Measurements from ENCODE around the gene C19orf73.

The C19orf73 gene, protein sequence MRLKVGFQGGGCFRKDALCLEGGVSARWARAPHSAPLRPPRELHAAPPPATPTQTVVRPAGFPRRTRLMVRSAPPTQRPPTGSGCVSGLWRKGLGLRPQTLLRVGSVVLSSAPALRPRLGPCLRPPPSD

DNA sequence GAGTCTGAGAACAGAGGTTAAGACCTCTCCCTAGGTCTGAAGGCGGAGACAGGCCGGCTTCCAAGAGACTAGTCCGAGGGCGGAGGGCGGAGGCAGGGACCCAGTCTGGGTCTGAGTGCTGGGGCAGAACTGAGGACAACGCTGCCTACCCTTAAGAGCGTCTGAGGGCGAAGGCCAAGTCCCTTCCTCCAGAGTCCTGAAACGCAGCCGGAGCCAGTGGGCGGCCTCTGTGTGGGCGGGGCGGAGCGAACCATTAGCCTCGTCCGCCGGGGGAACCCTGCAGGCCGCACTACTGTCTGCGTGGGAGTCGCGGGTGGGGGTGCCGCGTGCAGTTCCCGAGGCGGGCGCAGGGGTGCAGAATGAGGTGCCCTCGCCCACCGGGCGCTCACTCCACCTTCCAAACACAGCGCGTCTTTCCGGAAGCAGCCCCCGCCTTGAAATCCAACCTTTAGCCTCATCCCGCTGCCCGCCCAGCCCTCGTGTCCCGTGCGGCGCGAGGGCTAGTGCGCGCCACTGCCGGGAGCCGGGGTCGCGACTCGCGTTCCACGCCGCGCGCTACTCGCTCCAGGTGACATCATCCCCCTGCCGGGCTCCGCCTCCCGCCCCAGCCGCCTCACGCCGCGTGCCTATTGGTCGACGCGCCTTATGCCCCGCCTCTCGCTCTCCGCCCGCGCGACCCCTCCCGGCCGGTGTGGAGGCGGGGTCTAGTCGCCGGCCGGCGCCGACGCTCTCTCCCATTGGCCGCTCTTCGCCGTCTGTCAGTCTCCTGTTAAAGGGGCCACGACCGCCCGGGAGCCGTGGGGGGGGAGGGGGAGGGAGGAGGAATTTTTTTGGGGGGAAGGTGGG is at the start of gene C19orf73:
Gene C19orf73, minus strand, starts transcription at position 579 of the 846 bp plus-strand sequence. Its CDS starts 121 bp downstream, at position 458.
- DNase-seq (ENCODE audit: low spot score): peak; percentile 94

DNA sequence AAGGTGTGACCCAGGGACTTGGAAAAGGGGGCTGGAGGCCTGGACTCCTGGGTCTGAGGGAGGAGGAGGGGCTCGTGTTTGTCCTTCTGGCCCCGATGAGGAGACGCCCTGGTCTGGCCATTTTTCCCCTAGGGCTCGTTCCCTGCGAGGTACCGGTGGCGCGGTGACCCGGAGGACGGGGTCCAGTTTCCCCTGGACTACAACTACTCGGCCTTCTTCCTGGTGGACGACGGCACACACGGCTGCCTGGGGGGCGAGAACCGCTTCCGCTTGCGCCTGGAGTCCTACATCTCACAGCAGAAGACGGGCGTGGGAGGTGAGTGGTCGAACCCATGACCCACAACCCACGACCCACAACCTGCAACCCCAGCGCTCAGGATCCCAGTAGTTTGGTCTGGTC is 49.5 kb upstream of the C19orf73 start:
- no peak for DNase-seq (ENCODE audit: low spot score)

DNA sequence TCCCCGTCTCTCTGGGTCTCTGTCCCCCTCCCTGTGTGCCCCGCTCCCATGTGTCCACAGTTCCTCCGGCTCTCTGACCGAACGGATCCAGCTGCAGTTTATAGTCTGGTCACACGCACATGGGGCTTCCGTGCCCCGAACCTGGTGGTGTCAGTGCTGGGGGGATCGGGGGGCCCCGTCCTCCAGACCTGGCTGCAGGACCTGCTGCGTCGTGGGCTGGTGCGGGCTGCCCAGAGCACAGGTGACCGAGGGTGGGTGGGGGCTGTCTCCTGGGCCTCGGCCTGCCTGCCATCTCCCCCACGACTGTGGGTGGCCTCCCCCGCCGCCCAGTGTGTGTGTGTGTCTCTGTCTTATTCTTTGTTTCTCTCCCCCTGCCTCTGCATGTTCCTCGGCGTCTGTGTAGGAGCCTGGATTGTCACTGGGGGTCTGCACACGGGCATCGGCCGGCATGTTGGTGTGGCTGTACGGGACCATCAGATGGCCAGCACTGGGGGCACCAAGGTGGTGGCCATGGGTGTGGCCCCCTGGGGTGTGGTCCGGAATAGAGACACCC is 49.0 kb upstream of the C19orf73 start:
- no peak for DNase-seq (ENCODE audit: low spot score)

DNA sequence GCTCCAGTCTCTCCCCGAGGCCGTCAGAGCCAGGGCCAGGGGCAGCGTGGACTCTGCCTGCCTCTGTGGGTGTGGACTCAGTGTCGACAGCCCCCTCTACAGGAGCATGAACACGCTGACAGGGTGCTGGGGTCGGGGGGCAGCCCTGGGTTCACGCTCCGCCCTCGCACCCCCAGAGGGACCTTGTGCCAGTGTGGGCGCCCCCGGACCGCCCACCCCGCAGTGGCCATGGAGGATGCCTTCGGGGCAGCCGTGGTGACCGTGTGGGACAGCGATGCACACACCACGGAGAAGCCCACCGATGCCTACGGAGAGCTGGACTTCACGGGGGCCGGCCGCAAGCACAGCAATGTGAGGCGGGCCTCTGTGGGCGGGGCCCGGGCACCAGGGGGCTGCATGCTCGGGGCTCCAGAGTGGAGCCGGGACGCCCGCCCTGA is 46.9 kb upstream of the C19orf73 start:
- no peak for DNase-seq (ENCODE audit: low spot score)

DNA sequence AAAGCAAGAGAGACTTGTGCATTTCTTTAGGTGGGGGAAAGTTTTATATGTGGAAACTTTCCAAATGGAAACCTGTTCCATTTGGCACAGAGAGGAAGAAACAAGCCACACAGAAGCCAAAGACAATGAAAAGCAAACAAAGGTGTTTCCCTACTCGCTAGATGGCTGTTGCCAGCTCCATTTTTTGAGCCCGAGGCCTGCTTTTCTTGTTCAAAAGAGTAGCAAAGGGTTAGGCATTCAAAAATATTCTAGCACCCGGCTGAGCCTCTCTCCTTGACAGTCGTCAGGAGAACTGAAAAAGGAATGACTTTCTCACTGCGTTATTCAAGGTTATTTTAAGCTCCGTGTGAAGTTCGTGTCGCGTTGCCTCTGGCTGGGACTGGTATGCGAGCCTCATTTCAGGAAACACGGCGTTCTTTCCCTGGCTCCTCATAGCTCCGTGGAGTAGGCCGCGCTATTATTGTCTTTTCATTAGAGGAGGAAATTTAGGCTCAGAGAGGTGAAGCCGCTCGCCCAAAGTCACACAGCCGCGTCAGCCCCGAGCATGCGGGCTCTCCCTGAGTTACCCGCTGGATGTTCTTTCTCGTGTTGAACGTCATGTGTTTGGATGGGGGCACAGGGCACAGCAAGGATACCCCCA is 46.3 kb upstream of the C19orf73 start:
- no peak for DNase-seq (ENCODE audit: low spot score)

DNA sequence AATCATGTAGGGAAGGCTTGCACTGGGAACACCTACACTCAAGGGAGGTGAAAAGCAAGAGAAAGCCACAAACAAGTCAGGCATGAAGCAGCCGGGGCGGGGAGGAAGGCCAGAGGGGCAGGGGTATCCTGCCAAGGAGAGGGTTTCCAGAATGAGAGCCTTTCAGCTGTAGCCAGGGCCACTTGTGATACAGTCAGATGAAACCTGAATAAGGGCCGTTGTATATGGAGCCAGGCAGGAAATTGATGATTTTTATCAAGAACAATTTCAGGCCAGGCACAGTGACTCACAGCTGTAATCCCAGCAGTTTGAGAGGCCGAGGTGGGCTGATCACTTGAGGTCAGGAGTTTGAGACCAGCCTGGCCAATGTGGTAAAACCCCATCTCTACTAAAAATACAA is 43.0 kb upstream of the C19orf73 start:
- DNase-seq (ENCODE audit: low spot score): no peak

DNA sequence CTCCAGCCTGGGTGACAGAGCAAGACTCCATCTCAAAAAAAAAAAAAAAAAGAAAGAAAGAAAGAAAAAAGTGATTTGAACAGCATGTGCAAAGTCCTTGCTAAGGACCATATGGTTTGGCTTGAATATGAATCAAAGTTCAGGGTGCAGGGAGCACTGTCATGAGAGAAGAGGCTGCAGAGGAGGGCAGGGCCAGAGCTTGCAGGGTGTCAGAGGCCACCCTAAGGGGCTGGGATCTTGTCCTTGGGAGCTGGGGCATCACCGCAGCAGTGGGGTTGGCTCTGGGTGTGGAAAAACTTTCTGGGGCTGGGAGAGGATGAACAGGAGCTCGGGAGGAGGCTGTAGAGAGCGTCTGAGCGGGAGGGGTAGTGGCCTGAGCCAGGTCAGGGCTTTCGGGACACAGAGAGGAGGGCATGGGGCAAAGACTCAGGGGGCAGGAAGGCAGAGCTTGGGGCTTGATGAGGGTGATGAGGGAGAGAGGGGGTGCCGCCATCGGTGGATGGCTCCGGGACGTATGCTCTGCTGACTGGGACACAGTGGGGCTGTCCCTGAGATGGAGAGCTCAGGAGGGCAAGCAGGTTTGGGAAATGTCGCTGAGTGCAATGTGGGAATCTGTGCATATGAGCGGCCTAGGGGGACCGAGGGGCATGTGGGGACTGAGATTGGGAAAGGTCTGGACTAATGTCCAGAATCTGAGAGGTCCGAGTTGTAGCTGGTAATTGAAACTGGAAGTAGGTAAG is 41.7 kb upstream of the C19orf73 start:
- no peak for DNase-seq (ENCODE audit: low spot score)

DNA sequence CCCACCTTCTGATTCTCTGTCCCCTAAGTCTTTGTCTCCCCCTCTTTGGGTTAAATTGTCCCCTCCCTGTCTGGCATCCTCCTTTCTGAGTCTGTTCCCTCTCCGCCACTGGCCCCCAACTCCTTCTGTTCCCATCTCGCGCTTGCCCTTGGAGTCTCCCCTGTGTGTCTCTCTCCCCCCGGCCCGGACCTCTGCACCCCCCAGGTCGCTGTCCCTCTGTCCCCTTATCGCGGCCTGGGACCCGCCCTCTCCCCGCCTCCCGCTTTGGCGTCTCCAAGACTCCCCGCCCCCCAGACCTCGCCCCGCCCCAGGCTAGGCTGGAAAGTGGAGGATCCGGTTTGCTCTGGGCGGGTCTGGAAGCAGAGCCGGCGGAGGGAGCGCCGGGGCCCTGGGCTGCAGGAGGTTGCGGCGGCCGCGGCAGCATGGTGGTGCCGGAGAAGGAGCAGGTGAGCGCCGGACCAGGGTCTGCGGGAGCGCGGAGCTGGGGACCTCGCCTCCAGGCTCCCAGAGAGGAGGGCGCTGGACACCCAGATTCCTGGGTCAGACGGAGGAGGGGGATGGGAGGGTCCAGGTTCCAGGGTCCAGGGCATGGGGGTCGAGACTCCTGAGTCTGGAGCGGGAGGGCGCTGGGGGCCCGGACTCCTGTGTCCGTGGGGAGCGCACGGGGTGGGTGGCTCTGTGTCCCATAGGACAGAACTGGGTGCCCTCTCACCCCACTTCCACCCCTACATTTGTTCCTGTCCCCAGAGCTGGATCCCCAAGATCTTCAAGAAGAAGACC is 38.7 kb upstream of the C19orf73 start, which contains the start of gene TRPM4:
Gene TRPM4, plus strand, starts transcription at position 348 of the 780 bp plus-strand sequence. Its CDS starts 75 bp downstream, at position 423.
- peak; percentile 25 for DNase-seq (ENCODE audit: low spot score)

DNA sequence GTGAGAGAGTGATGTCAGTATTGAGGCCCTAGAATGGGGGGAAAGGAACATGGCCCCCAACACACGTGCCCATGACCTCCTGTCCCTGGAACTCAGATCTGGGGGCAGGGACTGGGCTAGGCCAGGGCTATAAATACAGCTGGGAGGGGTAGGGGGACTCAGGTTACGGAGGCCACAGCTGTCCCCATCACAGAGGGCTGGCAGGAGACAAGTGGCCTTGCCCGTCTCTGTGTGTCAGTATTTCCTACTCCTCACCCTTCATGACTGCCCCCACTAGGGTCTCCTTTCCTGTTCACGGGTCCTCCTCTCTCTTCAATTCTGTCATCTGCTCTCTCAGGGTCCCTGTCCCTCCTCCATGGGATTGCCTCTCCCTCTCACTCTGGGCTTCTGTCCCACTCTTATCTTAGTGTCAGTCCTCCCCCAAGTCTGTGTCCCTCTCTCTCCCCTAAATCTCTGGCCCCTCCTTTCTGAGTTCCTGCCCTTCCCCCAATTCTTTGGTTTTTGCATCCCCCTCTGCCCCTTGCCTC is 36.9 kb upstream of the C19orf73 start:
- no peak for DNase-seq (ENCODE audit: low spot score)

DNA sequence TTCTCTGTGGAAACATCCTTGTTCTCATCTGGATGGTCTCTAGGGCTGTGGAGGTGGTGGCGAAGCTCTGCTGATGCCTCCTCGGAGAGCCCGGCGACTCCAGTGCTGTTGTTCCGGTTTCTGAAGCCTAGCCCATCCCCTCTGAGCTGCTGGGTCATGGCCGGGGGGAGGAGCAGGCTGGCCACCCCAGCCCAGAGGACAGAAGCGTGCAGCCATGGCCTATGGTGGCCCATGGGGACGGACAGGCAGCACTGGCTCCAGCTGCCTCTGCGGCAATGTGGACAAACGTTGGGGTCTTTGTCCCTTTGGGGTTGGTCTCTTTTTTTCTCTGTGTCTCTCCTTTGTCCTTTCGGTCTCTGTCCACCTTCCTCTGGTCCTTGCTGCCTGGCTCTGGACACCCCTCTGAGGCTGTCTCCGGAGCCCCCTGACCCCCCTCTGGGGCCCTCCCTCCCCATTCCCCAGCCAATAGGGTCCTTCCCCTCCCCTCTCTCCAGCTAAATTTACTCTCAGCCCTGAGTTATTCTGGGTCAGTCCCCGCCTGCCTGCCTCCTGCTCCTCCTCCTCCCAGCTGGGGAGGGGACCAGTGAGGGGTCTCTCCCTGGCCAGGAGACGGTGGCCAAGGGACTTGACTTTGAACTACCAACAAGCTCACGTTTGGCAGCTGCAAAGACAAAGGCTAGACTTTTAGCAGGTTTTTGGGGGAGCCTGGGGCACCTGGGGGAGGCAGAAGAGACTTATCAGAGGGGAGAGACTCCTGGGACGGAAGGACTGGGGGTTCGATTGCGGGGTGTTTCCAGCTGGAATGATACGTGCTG is 36.3 kb upstream of the C19orf73 start, which contains the start of gene HRC:
Gene HRC, minus strand, starts transcription at position 392 of the 815 bp plus-strand sequence. Its CDS starts 159 bp downstream, at position 233.
- DNase-seq (ENCODE audit: low spot score): no peak

DNA sequence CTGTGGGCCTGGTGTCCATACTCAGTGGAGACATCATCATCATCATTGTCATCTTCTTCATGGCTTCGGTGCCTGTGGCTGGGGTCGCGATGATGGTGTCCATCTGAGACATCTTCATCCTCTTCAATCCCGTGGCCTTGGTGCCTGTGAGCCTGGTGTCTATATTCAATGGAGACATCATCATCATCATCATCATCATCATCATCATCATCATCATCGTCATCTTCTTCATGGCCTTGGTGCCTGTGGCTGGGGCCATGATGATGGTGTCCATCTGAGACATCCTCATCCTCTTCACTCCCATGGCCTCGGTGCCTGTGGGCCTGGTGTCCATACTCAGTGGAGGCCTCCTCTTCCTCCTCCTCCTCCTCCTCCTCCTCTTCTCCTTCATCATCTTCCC is 35.3 kb upstream of the C19orf73 start:
- no peak for DNase-seq (ENCODE audit: low spot score)

DNA sequence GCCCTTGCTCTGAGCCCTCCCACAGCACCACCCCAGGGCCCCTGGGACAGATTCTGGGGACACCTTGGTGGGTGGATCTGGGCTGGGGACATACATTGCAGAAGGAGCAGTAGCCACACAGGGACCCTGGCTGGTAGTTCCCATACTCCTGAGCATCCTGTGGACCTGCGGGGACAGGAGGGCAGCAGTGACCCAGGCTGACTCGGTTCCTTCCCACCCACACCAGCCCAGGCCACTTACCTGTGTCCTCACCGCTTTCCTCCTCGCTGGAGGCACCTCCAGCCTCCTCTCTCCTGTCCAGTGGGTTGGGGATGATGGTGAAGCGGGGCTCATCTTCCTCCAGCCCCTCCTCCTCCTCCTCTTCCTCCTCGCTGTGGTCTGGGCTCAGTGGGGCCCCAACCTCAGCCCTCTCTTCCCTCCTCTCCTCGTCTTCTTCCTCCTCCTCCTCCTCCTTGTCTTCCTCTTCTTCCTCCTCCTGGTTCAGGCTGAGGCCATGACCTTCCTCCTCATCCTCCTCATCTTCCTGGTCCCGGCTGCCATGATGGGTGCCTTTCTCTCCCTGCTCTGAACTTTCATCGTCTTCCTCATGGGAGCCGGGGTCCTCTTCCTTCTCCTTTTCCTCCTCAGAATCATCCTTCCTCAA is 34.3 kb upstream of the C19orf73 start:
- DNase-seq (ENCODE audit: low spot score): no peak

DNA sequence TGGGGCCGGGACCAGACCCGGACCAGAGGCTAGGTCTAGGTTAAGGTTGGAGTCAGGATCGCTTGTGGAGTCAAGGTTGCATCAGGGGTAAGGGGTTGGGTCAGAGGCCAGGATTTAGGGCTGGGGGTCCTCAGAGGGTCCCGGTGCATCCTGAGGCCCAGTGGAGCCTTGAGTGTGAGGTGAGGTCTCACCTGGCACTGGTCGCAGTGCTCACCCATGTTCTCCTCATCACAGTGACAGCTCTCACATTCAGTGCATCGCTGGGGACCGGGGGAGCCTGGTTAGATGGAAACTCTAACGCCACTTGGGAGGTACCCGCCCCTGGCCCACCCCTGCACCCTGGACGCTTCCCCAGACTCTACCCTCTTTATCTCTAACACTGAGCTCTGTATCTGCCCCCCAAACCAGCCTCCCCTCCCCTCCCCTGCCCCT is 33.2 kb upstream of the C19orf73 start:
- no peak for DNase-seq (ENCODE audit: low spot score)

DNA sequence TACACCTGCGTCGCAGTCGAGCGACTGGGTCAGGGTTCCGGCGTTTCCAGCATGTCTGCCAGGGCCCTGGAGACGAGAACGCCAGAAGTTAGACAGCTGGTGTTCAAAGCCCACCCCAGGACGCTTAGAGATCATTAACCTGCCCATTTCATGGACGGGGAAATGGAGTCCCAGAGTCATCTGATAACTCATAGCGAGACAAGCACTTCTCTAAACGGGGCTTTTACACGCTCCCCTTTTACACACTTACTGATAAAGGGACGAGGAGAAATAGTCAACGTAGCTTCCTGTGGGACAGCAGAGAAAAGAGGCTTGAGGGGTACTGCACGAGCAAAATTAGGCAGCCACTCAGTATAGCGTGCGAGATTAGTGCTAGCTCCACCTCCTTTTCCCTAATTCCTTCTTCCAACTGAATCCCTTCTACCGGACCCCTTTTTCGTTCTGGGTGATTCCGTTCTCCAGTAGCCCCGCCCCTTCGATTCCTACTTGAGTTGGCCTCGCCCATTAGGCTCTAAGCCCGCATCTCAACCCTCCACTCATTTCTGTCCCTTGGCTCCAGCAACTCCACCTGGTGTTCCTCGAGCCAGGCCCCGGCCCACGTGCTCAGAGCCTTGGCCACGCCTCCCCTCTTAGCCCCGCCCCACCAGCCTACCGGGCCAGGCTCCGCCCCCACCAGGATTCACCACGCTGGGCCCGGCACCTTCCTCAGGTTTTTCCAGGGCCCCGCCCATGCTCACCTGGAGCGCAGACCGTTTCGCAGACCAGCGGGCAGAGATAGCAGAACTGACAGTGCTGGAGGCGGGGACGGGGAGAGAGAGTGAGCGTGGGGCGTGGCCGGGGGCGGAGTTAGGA is 32.5 kb upstream of the C19orf73 start:
- peak; percentile 46 for DNase-seq (ENCODE audit: low spot score)

DNA sequence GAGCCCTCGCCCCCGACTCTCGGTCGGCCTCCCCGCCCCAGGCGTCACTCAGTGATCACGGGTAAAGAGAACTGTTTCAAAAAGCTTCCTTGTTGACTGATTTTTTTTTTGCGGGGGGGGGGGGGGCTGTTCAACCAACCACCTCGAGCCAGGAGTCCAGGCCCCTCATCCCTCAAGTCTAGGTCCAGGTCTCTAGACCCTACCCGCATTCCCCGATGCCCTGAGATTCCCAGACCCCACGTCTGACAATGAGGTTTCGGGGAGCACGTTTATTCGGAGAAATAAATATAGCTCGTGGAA is 32.0 kb upstream of the C19orf73 start:
- no peak for DNase-seq (ENCODE audit: low spot score)

DNA sequence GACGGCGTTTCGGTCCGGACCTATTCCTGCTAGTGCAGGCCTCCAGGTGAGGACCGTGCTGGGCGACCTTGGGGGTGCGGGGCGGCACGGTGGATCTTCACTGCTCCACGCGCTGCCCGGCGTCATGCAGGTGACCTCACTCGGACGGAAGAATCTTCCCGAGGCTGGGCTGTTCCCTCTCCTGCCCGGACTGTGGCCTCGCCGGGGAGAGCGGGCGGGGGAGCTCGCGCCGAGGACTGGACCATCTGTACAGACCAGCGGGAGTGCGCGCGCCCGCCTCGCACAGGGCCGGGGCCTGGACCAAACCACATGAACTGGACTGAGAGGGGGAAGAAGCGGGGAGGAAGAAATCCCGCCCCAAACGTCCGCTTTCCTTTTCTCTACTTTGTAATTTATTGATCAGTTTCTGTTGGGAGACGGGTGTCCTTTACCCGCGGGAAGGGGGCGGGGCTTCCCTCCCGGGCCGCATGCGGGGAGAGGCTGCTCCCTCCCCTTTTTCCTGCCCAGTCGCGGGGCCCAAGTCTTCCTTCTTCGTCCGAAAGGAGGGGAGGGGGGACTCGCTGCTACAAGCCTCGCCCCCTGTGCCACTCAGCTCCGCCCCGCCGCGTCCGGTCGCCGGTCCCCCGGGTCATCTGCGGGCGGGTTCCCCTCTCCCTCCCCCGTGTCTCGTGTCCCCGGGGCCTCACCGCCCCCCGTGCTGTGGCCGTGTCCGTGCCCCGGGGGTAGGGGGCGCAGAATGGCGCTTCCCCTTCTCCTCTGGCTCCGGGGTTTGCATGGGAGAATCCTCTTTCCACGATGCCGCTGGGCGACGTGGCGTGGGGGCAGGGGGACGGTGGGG is 31.4 kb upstream of the C19orf73 start:
- DNase-seq (ENCODE audit: low spot score): peak; percentile 55

DNA sequence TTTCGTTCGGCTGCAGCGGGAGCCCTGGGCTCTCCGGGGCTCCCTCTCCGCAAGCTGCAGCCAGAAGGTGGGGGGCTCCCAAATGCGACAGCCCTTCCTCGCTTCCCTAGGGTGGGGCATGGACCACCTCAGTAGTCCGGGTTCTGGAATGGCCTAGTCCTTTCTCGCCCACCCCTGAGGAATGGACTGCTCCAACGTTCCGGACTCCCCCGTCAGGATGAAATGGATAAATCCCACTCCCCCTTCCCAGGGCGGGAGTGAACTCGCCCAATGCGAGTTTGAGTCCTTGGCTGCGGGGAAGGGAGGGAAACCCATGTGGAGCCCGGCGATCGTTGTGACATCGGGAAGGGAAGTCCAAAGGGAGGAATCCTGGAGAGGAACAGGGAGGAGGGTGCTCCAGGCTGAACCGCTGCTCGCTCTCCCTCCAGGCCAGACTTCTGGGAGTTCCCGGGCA is 30.7 kb upstream of the C19orf73 start:
- peak; percentile 42 for DNase-seq (ENCODE audit: low spot score)

Data from hematopoietic multipotent progenitor cell treated with erythropoietin and hydrocortisone succinate and interleukin-3 and kit ligand, for 15 days (in vitro differentiated cells).